DOHH2 (cell line): ENCODE data around the gene FAM53B.

Source experiments
- H3F3A ChIP-seq: fragments of 200-600 bp; sonication (generic), shearing (Covaris generic); 2 replicates; pipeline ENCODE4 v1.6.0; 2016; ENCODE audit warnings: antibody characterized with exemption, mild to moderate bottlenecking; ENCODE audit not compliant: control insufficient read depth, insufficient read depth
- H3K27ac ChIP-seq: fragments of 200-600 bp; sonication (generic); 2 replicates; pipeline ENCODE4 v1.5.1; 2014; ENCODE audit warnings: low read depth, mild to moderate bottlenecking, low read length, moderate library complexity
- H3K27me3 ChIP-seq: fragments of 200-600 bp; sonication (generic); 2 replicates; pipeline ENCODE4 v1.6.1; 2014; ENCODE audit warnings: mild to moderate bottlenecking, low read length, mixed read lengths; ENCODE audit not compliant: control insufficient read depth
- H3K36me3 ChIP-seq: fragments of 200-600 bp; sonication (generic); 2 replicates; pipeline ENCODE4 v1.6.1; 2014; ENCODE audit warnings: mild to moderate bottlenecking, low read length, moderate library complexity, mixed read lengths; ENCODE audit not compliant: control insufficient read depth
- H3K4me1 ChIP-seq: fragments of 200-600 bp; sonication (generic); 2 replicates; pipeline ENCODE4 v1.6.1; 2014; ENCODE audit warnings: mild to moderate bottlenecking, low read length, mixed read lengths; ENCODE audit not compliant: control insufficient read depth
- H3K4me2 ChIP-seq: fragments of 200-600 bp; sonication (generic); 2 replicates; pipeline ENCODE4 v1.6.0; 2014; ENCODE audit warnings: mild to moderate bottlenecking, low read length, moderate library complexity
- H3K4me3 ChIP-seq: fragments of 200-600 bp; sonication (generic); 2 replicates; pipeline ENCODE4 v1.5.1; 2014; ENCODE audit warnings: mild to moderate bottlenecking, low read length, mixed read lengths
- H3K79me2 ChIP-seq: fragments of 200-600 bp; sonication (generic); 2 replicates; pipeline ENCODE4 v1.6.1; 2014; ENCODE audit warnings: mild to moderate bottlenecking, low read length, mixed read lengths; ENCODE audit not compliant: control insufficient read depth
- H3K9me2 ChIP-seq: fragments of 200-600 bp; sonication (generic); replicated peaks from 2 replicates; pipeline ENCODE4 v1.6.1; 2014; ENCODE audit warnings: mild to moderate bottlenecking, low read length, mixed read lengths; ENCODE audit not compliant: control insufficient read depth
- H3K9me3 ChIP-seq: fragments of 200-600 bp; sonication (generic); 2 replicates; pipeline ENCODE4 v1.6.1; 2014; ENCODE audit warnings: antibody characterized with exemption, low read length, mixed read lengths; ENCODE audit not compliant: control insufficient read depth, insufficient read depth
- H4K20me1 ChIP-seq: fragments of 200-600 bp; sonication (generic); 2 replicates; pipeline ENCODE4 v1.6.0; 2014; ENCODE audit warnings: low read depth, mild to moderate bottlenecking, antibody characterized with exemption, low read length, moderate library complexity; ENCODE audit not compliant: control insufficient read depth, insufficient read depth
- CTCF ChIP-seq: fragments of 200-600 bp; sonication (generic); IDR thresholded peaks from one replicate; pipeline ENCODE4 v1.5.1; 2014; ENCODE audit warnings: antibody characterized with exemption, mild to moderate bottlenecking, low read depth, low read length; ENCODE audit not compliant: poor library complexity, severe bottlenecking
- EZH2phosphoT487 ChIP-seq: fragments of 200-600 bp; sonication (generic); IDR thresholded peaks from 2 replicates; pipeline ENCODE4 v1.6.1; 2017; ENCODE audit warnings: borderline replicate concordance, mild to moderate bottlenecking, antibody characterized with exemption, low read length, moderate library complexity, mixed read lengths

FAM53B gene

GRCh38 chr10:124708922-124709520 lies 35.2 kb downstream of the FAM53B start:
- peaks cover 18% of the 10 kb centered on the region for H4K20me1 ChIP-seq
- H3K4me2 ChIP-seq: no peak overlapping the region
- no peak overlapping the region for H3K4me3 ChIP-seq
- H3K9me2 ChIP-seq: no peaks in the 10 kb centered on the region
- H3F3A ChIP-seq: no peaks in the 10 kb centered on the region
- H3K36me3 ChIP-seq: peaks cover 38% of the 10 kb centered on the region
- H3K27ac ChIP-seq: no peak overlapping the region
- peaks cover 79% of the 10 kb centered on the region for H3K79me2 ChIP-seq
- peaks cover 44% of the 10 kb centered on the region for H3K4me1 ChIP-seq
- no peaks in the 10 kb centered on the region for H3K9me3 ChIP-seq
- TF ChIP-seq CTCF (no peak), EZH2phosphoT487 (no peak)
- H3K27me3 ChIP-seq: no peaks in the 10 kb centered on the region

- no peak overlapping the region for H3K4me3 ChIP-seq
- peaks cover 45% of the 10 kb centered on the region for H3K36me3 ChIP-seq
- no peaks in the 10 kb centered on the region for H3K9me3 ChIP-seq
- no peaks in the 10 kb centered on the region for H3K9me2 ChIP-seq
- H3F3A ChIP-seq: no peaks in the 10 kb centered on the region
- TF ChIP-seq CTCF (no peak), EZH2phosphoT487 (no peak)
- H3K4me2 ChIP-seq: no peak overlapping the region
- peaks cover 72% of the 10 kb centered on the region for H3K79me2 ChIP-seq
- H3K27me3 ChIP-seq: no peaks in the 10 kb centered on the region
- peaks cover 42% of the 10 kb centered on the region for H3K4me1 ChIP-seq
- no peak overlapping the region for H3K27ac ChIP-seq
- peaks cover 18% of the 10 kb centered on the region for H4K20me1 ChIP-seq
Observed at GRCh38 chr10:124708246-124708779, 35.9 kb downstream of the FAM53B start.

GRCh38 chr10:124707551-124707950 lies 36.6 kb downstream of the FAM53B start:
- Histone ChIP-seq H3F3A (no peaks in the 10 kb centered on the region), H3K9me3 (no peaks in the 10 kb centered on the region), H3K9me2 (no peaks in the 10 kb centered on the region), H3K4me1 (peaks cover 42% of the 10 kb centered on the region), H3K4me2 (no peak overlapping the region), H3K36me3 (peaks cover 49% of the 10 kb centered on the region), H4K20me1 (peaks cover 18% of the 10 kb centered on the region), H3K4me3 (no peak overlapping the region), H3K27ac (no peak overlapping the region), H3K79me2 (peaks cover 68% of the 10 kb centered on the region), H3K27me3 (no peaks in the 10 kb centered on the region)
- TF ChIP-seq EZH2phosphoT487 (no peak), CTCF (no peak)
